ENCODE data around the gene HPSE2.

The HPSE2 gene

GRCh38 chr10:98675902-98676301, 559.8 kb downstream of the HPSE2 start:
- no peak for TF ChIP-seq CREB1 (IDR thresholded peaks at IDR 0.05; ENCODE audit: low read depth)
- TF ChIP-seq EGR1 (IDR thresholded peaks at IDR 0.05): no peak
- TF ChIP-seq EP300 (IDR thresholded peaks at IDR 0.05; ENCODE audit: borderline replicate concordance): no peak
- no peak for TF ChIP-seq ZBTB7A (IDR thresholded peaks at IDR 0.05; ENCODE audit: low read depth)
- TF ChIP-seq RAD21 (IDR thresholded peaks at IDR 0.05; ENCODE audit: low read depth): no peak
- no peak for TF ChIP-seq FOXM1 (IDR thresholded peaks at IDR 0.05; ENCODE audit: borderline replicate concordance, low read depth)
- TF ChIP-seq MAX (IDR thresholded peaks at IDR 0.05): no peak
- TF ChIP-seq NFIC (IDR thresholded peaks at IDR 0.05): no peak
- no peak for TF ChIP-seq CEBPB (IDR thresholded peaks at IDR 0.05)
- TF ChIP-seq TCF12 (IDR thresholded peaks at IDR 0.05; ENCODE audit: low read depth): no peak
- no peak for TF ChIP-seq REST (IDR thresholded peaks at IDR 0.05; ENCODE audit: low read depth)

GRCh38 chr10:98673171-98673782, 562.4 kb downstream of the HPSE2 start:
- no peak for TF ChIP-seq TCF12 (IDR thresholded peaks at IDR 0.05; ENCODE audit: low read depth)
- TF ChIP-seq MAX (IDR thresholded peaks at IDR 0.05): no peak
- TF ChIP-seq USF1 (IDR thresholded peaks at IDR 0.05): no peak
- TF ChIP-seq TEAD4 (IDR thresholded peaks at IDR 0.05): no peak
- no peak for TF ChIP-seq ZBTB7A (IDR thresholded peaks at IDR 0.05; ENCODE audit: low read depth)
- TF ChIP-seq YY1 (IDR thresholded peaks at IDR 0.05; ENCODE audit: low read depth): no peak
- TF ChIP-seq CREB1 (IDR thresholded peaks at IDR 0.05; ENCODE audit: low read depth): no peak
- TF ChIP-seq RAD21 (IDR thresholded peaks at IDR 0.05; ENCODE audit: low read depth): no peak
- no peak for TF ChIP-seq EP300 (IDR thresholded peaks at IDR 0.05; ENCODE audit: borderline replicate concordance)
- no peak for TF ChIP-seq NFIC (IDR thresholded peaks at IDR 0.05)
- TF ChIP-seq TAF1 (IDR thresholded peaks at IDR 0.05; ENCODE audit: low read depth): no peak
- no peak for TF ChIP-seq REST (IDR thresholded peaks at IDR 0.05; ENCODE audit: low read depth)
- no peak for TF ChIP-seq CEBPB (IDR thresholded peaks at IDR 0.05)
- TF ChIP-seq EGR1 (IDR thresholded peaks at IDR 0.05): no peak

GRCh38 chr10:98667081-98667480, 568.6 kb downstream of the HPSE2 start:
- TF ChIP-seq MAX (IDR thresholded peaks at IDR 0.05): no peak
- TF ChIP-seq FOXM1 (IDR thresholded peaks at IDR 0.05; ENCODE audit: borderline replicate concordance, low read depth): no peak
- no peak for TF ChIP-seq EGR1 (IDR thresholded peaks at IDR 0.05)
- TF ChIP-seq CREB1 (IDR thresholded peaks at IDR 0.05; ENCODE audit: low read depth): no peak
- TF ChIP-seq USF1 (IDR thresholded peaks at IDR 0.05): no peak
- TF ChIP-seq RAD21 (IDR thresholded peaks at IDR 0.05; ENCODE audit: low read depth): no peak
- no peak for TF ChIP-seq CEBPB (IDR thresholded peaks at IDR 0.05)
- TF ChIP-seq YY1 (IDR thresholded peaks at IDR 0.05; ENCODE audit: low read depth): no peak
- TF ChIP-seq NFIC (IDR thresholded peaks at IDR 0.05): no peak
- no peak for TF ChIP-seq EP300 (IDR thresholded peaks at IDR 0.05; ENCODE audit: borderline replicate concordance)
- TF ChIP-seq ZBTB7A (IDR thresholded peaks at IDR 0.05; ENCODE audit: low read depth): no peak
- TF ChIP-seq TEAD4 (IDR thresholded peaks at IDR 0.05): no peak
- TF ChIP-seq TAF1 (IDR thresholded peaks at IDR 0.05; ENCODE audit: low read depth): no peak
- TF ChIP-seq REST (IDR thresholded peaks at IDR 0.05; ENCODE audit: low read depth): no peak
- no peak for TF ChIP-seq TCF12 (IDR thresholded peaks at IDR 0.05; ENCODE audit: low read depth)

GRCh38 chr10:98666276-98666675, 569.4 kb downstream of the HPSE2 start:
- TF ChIP-seq TAF1 (IDR thresholded peaks at IDR 0.05; ENCODE audit: low read depth) (no peak), USF1 (IDR thresholded peaks at IDR 0.05) (no peak), EGR1 (IDR thresholded peaks at IDR 0.05) (no peak), TEAD4 (IDR thresholded peaks at IDR 0.05) (no peak), YY1 (IDR thresholded peaks at IDR 0.05; ENCODE audit: low read depth) (no peak), CEBPB (IDR thresholded peaks at IDR 0.05) (no peak), REST (IDR thresholded peaks at IDR 0.05; ENCODE audit: low read depth) (no peak), RAD21 (IDR thresholded peaks at IDR 0.05; ENCODE audit: low read depth) (no peak), NFIC (IDR thresholded peaks at IDR 0.05) (no peak), EP300 (IDR thresholded peaks at IDR 0.05; ENCODE audit: borderline replicate concordance) (no peak), ZBTB7A (IDR thresholded peaks at IDR 0.05; ENCODE audit: low read depth) (no peak), CREB1 (IDR thresholded peaks at IDR 0.05; ENCODE audit: low read depth) (no peak), MAX (IDR thresholded peaks at IDR 0.05) (no peak)
